Fibroblast of pulmonary artery (primary cell): Measurements from ENCODE around the gene TRMT2B.
A peak's percentile ranks its signal among the peaks of the same experiment; 100 is the strongest.

Experiments used
- DNase-seq: peaks from one replicate; pipeline ENCODE4 v3.0.0-alpha.2; 2010; ENCODE audit warnings: low read depth
- H3K4me3 ChIP-seq: replicated peaks from 2 replicates; pipeline ENCODE4 v1.5.1; 2011; ENCODE audit warnings: low read depth, mild to moderate bottlenecking, control low read depth, low read length, moderate library complexity
- CTCF ChIP-seq: IDR thresholded peaks from 2 replicates; pipeline ENCODE4 v1.5.1; 2011; ENCODE audit warnings: mild to moderate bottlenecking, control low read depth, low read length, inconsistent platforms; ENCODE audit errors: missing control alignments

The TRMT2B gene

GRCh38 chrX:101051549-101052302 is at the start of gene TRMT2B:
TRMT2B (minus strand) TSS chrX:101052111; CDS start chrX:101042289, 9,822 bp downstream.
- no peak for TF ChIP-seq CTCF
- peak; percentile 69 for DNase-seq
- H3K4me3 ChIP-seq, result peak within 1 kb of the TSS; percentile 66

GRCh38 chrX:101097546-101098453 is 45.9 kb upstream of the TRMT2B start, which contains the start of gene CENPI:
CENPI (plus strand) TSS chrX:101098204; CDS start chrX:101101071, 2,867 bp downstream.
- H3K4me3 ChIP-seq, result peak within 1 kb of the TSS; percentile 61
- TF ChIP-seq CTCF, result no peak
- DNase-seq, result peak; percentile 95

- TF ChIP-seq CTCF, result no peak
- DNase-seq, result no peak
- no peak overlapping the region for H3K4me3 ChIP-seq
Measured at GRCh38 chrX:101091817-101092216, 39.9 kb upstream of the TRMT2B start.

GRCh38 chrX:101081231-101081630 is 29.3 kb upstream of the TRMT2B start:
- no peak for DNase-seq
- TF ChIP-seq CTCF, result no peak
- no peak overlapping the region for H3K4me3 ChIP-seq

GRCh38 chrX:101080326-101081124 is 28.6 kb upstream of the TRMT2B start:
- no peak for DNase-seq
- no peak overlapping the region for H3K4me3 ChIP-seq
- TF ChIP-seq CTCF, result no peak

GRCh38 chrX:101079736-101080270 is 27.9 kb upstream of the TRMT2B start:
- DNase-seq, result no peak
- no peak for TF ChIP-seq CTCF
- H3K4me3 ChIP-seq, result peak overlapping the region; percentile 55
